SK-N-MC (cell line): ENCODE measurements around the gene GPX4.

Experiments used
- FOXP2 ChIP-seq: optimal IDR thresholded peaks from 2 replicates; pipeline ENCODE3; 2011; ENCODE audit warnings: mild to moderate bottlenecking, moderate library complexity; ENCODE audit not compliant: insufficient read depth; ENCODE audit errors: extremely low read length, control extremely low read depth
- POLR2AphosphoS5 ChIP-seq: IDR thresholded peaks from 2 replicates; pipeline ENCODE4 v1.6.1; 2012; ENCODE audit warnings: mild to moderate bottlenecking, low read depth, low read length, borderline replicate concordance

DNA sequence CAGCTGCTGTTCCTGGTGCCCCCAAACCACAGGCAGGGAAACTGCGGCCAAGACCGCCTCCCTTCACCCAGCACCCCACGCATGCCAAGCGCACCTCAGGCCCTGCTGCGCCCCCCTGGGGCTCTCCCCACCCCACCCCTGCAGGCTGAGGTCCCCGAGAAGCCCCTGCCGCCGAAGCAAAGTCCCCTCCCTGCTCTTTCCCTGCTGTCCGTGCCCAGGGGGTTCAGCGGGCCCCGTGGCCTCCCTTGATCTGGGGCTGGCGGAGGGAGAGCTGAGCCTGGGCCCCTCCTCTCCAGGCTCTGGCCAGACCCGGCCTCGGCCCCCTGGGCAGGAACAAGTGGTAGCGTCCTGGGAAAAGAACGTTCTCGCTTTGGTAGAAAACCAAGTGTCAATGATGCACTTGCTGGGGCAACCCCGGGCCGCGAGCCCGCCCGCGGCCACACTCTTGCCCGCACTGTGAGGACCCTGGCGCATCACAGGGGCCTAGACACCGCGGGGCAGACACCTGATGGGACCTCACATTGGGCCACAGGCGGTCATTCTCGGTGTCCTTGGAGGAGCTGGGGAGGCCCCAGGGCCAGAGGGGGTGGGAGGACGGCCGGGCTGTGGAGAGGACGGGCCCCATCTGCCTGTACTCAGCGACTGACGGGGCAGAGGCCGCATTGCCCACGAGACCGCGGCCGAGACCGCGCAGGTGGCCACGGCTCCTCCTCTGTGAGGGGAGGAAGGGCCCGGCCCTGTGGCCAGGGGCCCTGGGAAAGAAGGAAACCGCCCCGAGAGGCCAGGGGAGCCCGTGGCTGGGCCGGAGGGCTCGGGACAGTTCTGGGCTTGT, 29.0 kb downstream of the GPX4 start:
- TF ChIP-seq POLR2AphosphoS5 (no peak), FOXP2 (no peak)
